ENCODE data around the gene PYROXD2.

GRCh38 chr10:98389398-98389797, 25.6 kb downstream of the PYROXD2 start:
- TF ChIP-seq HSF1 (IDR thresholded peaks at IDR 0.05; ENCODE audit: low read depth, low read length), result no peak
- no peak for TF ChIP-seq POU2F2 (IDR thresholded peaks at IDR 0.05; ENCODE audit: borderline replicate concordance, low read depth, low read length)
- TF ChIP-seq EP300 (IDR thresholded peaks at IDR 0.05; ENCODE audit: borderline replicate concordance in 1 of 2, control insufficient read depth in 1 of 2, low read depth in 2 of 2, low read length in 2 of 2), result no peak
- no peak for TF ChIP-seq CTCF (IDR thresholded peaks at IDR 0.05 in 2 of 3, conservative IDR thresholded peaks at IDR 0.05 in 1 of 3; ENCODE audit: control insufficient read depth in 2 of 3, extremely low read depth in 1 of 3, insufficient read depth in 1 of 3, low read depth in 3 of 3, low read length in 3 of 3)
- TF ChIP-seq CEBPB (IDR thresholded peaks at IDR 0.05; ENCODE audit: borderline replicate concordance in 1 of 2, low read depth in 2 of 2, low read length in 2 of 2), result no peak
- TF ChIP-seq GABPA (IDR thresholded peaks at IDR 0.05; ENCODE audit: low read depth), result no peak
- no peak for TF ChIP-seq FOS (IDR thresholded peaks at IDR 0.05; ENCODE audit: borderline replicate concordance, extremely low read depth, insufficient read length)
- no peak for TF ChIP-seq RAD21 (IDR thresholded peaks at IDR 0.05; ENCODE audit: insufficient read depth, low read depth, low read length)
- TF ChIP-seq POLR2AphosphoS5 (IDR thresholded peaks at IDR 0.05; ENCODE audit: low read length), result no peak

All from GM12878 (cell line).